Right ventricle myocardium superior (tissue), 1 donor: ENCODE measurements around the gene OR8B12. TPM values are rescaled to one million over a fixed set of nuclear protein-coding genes. Genes with fewer than 3 reads are reported as not detected.
"Not testable (repeated sequence)": the region's sequence is repeated elsewhere in the genome, so short reads cannot be mapped to it uniquely, and the experiment has no call there.

ENCODE experiments used
- ATAC-seq: fragments of 200-7000 bp; cut with Tn5 transposase; one replicate; pipeline ENCODE4 v1.9.1; 2020; ENCODE audit warnings: mild to moderate bottlenecking; ENCODE audit not compliant: poor library complexity
- DNase-seq: peaks from one replicate; pipeline ENCODE4 v3.0.0-alpha.2; 2020
- intact Hi-C: fragments of 100-400 bp; cut with DNase I; formaldehyde crosslinking; loops from one replicate; pipeline ENCODE4 v1.11.2; 2022
- total RNA-seq: library from RNA; stranded (reverse); fragmentation: NEBNext Ultra II Directional; extraction: Animal tissue kit (Norgen Biotek cat#: 25700); gene quantifications from one replicate; pipeline ENCODE4 v1.2.1, GENCODE V29; 2021
- donor health status: DM: no; HTN: yes; CAD: no; lungs with severe emphysema.

OR8B12 gene
- total RNA-seq, 1 donor from 2014 or later = not detected

GRCh38 chr11:124535552-124536232 is 7.8 kb downstream of the OR8B12 start:
- intact Hi-C loops = no loop called here
- DNase-seq = no peak
- no peak for ATAC-seq

DNA sequence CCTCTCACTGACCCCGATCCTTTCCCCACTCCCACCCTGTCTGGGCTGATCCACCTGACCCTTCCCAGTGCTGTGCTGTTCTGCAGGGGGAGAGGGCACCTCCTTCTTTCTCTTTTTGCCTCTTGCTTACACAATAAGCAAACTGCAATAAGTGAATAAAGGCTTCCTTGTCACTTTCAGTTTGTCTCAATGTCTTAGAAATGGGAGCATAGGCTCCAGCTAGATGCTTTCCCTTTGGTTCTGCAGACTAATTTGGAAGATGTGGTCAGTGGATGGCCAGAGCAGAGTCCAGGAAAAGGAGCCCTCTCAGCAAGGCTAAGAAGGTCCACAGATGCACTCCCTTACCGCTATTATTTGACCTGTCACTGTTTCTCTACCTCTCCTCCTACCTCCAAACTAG is 9.4 kb downstream of the OR8B12 start:
- no peak for ATAC-seq
- DNase-seq = no peak
- intact Hi-C loops = no loop called here

GRCh38 chr11:124533626-124534025 is 9.8 kb downstream of the OR8B12 start:
- intact Hi-C loops = no loop called here
- DNase-seq = no peak

DNA sequence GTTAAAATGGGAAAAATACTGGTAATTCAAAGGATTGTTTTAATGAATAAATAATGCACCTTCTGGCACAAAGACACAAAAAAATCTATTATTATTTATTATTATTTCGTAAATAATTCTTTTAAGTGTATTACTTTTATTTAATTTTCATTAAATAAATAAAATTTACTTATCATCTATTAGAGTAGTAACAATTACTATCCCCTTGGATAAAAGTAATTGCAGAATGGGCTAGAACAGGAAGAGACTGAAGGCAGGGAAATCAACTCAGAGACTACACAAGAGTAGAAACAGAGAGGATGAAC is 23.0 kb downstream of the OR8B12 start:
- ATAC-seq (no peak), DNase-seq (no peak)
- intact Hi-C loops = no loop called here

More at GRCh38 chr11:124533626-124534025, 9.8 kb downstream of the OR8B12 start:
- no peak for ATAC-seq

DNA sequence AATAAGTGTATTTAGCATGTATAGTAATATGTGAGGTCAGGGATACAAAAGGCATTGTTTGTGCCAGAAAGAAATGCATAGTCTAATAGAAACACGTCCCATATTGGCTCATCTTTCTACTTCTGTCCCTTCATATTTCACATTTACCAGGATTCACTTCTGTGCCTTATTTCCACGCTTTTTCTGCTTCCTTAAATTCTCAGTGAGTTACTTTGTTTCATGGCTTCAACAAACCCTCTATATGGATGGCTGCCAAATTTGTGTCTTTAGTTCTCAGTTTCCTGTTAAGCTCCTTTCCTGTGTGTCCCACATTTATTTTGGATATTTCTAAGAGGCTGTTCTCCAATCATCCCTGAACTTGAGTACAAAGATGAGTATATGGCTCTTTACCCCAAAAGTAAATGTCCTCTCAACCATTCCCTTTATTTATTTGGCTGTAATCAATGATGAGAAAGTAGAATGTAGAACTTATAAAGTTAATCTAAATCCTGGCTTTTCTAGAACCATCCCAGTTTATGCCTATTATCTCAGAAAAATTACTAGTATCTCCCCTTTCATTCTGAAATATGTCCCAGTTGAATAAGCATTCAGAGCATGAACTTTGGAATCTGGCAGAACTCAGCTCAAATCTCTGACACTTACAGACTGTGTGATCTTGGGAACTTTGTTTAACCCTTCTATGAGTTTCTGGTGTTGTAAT is 23.5 kb downstream of the OR8B12 start:
- no peak for DNase-seq
- intact Hi-C loops = no loop called here
- no peak for ATAC-seq

DNA sequence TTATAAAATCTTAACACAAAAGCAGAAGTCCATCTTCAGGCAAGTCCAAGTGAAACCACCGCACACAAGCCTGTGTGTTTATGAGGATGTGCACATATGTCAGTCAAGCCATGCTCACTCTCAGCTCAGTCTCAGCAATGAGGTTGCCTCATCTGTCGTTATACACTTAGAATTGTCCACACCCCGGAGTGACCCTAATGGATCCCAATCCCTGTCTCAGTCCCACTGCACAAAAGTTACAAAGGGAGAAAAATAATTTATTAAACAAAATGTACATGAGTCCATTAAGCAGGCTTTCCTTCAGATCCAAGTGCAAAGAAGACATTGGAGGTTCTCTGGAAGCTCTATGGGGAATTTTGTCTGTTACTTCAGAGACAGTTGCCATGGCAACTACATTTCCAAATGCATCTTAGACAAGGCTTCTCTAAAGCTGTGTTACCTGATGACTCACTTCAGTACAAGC is 24.4 kb downstream of the OR8B12 start:
- ATAC-seq (no peak), DNase-seq (no peak)
- intact Hi-C loops = no loop called here

GRCh38 chr11:124517314-124517713 is 26.1 kb downstream of the OR8B12 start:
- intact Hi-C loops = no loop called here
- ATAC-seq (no peak), DNase-seq (no peak)

DNA sequence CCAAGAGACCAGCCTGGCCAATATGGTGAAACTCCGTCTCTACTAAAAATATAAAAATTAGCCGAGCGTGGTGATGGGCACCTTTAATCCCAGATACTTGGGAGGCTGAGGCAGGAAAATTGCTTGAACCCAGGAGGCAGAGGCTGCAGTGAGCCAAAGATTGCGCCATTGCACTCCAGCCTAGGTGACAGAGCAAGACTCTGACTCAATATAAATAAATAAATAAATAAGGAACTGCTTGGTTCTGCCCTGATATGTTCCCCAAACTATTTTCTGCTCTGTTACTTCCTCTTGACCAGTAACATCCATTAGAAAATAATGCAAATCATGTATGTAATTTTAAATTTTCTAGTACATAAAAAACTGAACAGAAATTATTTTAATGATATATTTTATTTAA is 28.8 kb downstream of the OR8B12 start:
- intact Hi-C loops, ATAC-seq, DNase-seq: not testable (repeated sequence)

- ATAC-seq = no peak
- DNase-seq = no peak
- intact Hi-C loops = no loop called here
Observed at GRCh38 chr11:124514131-124514530, 29.3 kb downstream of the OR8B12 start.

DNA sequence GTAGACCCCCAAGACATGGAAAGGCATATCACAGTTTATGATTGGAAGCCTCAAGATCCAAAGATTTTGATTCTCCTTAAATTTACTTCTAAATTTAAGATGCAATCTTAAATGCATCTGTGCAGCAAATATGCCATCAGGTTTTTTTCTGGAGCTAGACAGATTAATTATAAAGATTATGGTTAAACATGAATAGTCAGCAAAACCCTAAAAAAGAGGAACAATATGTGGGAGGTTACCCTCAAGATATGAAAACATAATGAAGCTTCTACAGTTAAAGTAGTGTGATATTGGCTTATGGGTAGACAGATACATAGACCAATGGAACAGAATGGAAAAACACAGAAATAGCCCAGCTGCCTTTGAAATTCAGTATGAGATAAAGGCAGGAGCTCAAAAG is 31.7 kb downstream of the OR8B12 start:
- ATAC-seq = no peak
- no peak for DNase-seq
- intact Hi-C loops = no loop called here

GRCh38 chr11:124510279-124510678 is 33.2 kb downstream of the OR8B12 start:
- DNase-seq (no peak), ATAC-seq (no peak)
- intact Hi-C loops = no loop called here

DNA sequence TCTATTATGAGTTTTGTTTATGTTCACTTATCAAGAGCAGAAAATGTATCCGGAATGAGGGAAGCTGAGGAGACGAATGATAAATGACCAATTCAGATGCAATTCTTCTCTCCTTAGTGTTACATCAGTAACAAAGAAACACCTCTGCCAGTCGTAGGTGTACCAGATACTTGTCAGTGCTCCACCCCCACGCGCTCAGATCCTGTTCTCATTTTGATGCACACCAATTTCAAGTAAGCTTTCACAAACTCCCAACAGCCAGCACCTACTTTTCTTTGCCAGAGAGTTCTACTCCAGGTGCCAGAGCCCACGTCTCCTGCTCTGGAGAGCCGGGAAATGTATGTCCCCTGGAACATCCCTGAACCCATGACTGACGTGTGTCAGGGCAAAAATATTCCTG is 43.7 kb downstream of the OR8B12 start:
- intact Hi-C loops = no loop called here
- DNase-seq (no peak), ATAC-seq (no peak)

DNA sequence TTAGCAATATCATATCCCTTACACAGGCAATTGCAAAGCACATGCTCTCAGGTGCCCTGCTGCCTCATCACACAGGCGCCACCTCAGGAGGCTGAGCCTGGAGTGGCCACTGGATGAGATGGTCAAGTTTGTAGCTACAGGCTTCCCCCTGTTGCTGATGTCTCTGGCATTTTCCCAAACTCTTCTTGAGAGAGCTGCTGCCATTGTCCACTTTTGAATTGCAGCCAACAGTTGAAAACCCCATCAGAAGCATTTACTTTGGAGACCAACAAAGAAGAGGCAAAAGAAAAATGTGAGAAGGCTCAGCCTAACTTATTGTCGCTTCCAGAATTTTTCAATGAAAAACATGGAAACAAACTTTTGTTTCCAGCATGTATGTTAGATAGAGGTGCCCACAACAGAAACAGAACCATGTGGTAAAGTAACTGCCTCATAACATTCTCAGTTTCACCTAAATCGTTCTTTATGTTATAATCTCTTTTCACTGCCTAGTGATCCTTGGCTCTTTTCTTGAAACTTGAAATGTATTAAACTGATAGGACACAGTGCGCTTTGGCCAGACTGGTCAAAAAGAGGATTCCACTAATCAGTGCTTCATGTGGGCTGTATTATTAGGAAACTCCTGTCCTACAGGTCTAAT is 50.3 kb downstream of the OR8B12 start:
- intact Hi-C loops = no loop called here
- DNase-seq = no peak
- ATAC-seq = no peak

Other genes with a start within 250 kb of the OR8B12 start
- gene OR8D1, start 229.7 kb downstream of the OR8B12 start, total RNA-seq = not detected
- gene OR8D2, start 223.5 kb downstream of the OR8B12 start, total RNA-seq = not detected
- not detected for gene OR8B2, start 159.2 kb downstream of the OR8B12 start, total RNA-seq
- not detected for gene OR8B3, start 144.6 kb downstream of the OR8B12 start, total RNA-seq
- not detected for gene OR8B4, start 118.8 kb downstream of the OR8B12 start, total RNA-seq
- not detected for gene OR8B8, start 98.0 kb downstream of the OR8B12 start, total RNA-seq
- gene OR8A1, start 26.3 kb upstream of the OR8B12 start, total RNA-seq = not detected
- not detected for gene PANX3, start 67.8 kb upstream of the OR8B12 start, total RNA-seq
- gene TBRG1, start 79.2 kb upstream of the OR8B12 start, total RNA-seq = 18.2 TPM
- gene SIAE, start 130.1 kb upstream of the OR8B12 start, total RNA-seq = 83.4 TPM
- 2.7 TPM for gene SPA17, start 130.2 kb upstream of the OR8B12 start, total RNA-seq
- 3.6 TPM for gene NRGN, start 196.3 kb upstream of the OR8B12 start, total RNA-seq
- gene VSIG2, start 208.6 kb upstream of the OR8B12 start, total RNA-seq = 1.2 TPM
- gene ESAM, start 218.6 kb upstream of the OR8B12 start, total RNA-seq = 39.0 TPM